ENCODE results near the gene MARCKSL1. TPM values are rescaled to one million over a fixed set of nuclear protein-coding genes. Genes with fewer than 3 reads are reported as not detected.

Gene MARCKSL1
- total and polyA plus RNA-seq, 4 donors: 13.0 to 29.5 (median 18.4) TPM

DNA sequence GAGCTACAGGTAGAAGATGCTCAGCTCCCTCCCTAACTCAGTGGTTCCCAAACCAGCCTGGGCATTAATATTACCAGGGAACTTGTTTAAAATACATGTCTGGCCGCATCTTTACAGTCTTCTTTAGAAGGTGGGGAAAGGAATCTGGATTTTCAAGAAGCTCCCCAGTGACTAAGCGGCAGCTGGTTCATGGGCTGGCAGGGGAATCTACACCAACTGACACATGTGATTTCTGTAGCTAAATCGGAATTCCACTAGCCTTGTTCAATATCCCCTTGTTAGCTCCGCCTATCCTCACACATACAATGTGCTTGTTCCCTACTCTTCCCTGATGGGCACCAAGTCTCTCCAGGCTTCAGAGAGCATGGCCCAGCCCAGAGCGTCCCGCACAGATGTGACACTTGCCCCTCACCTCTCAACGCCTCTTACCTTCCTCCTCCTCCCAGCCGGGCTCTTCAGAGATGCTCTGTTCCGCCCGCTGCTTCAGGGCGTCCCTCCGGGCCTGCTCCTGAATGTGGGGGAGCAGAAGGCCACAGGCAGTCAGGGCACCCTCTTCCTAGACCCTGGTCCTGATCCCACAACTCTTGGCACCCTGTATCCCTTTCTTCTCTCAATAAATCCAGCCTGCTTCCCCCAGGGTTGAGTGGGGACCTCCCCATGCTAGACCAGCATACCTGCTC lies 41.6 kb upstream of the MARCKSL1 start:
- TF ChIP-seq TAF1 (conservative IDR thresholded peaks at IDR 0.05) (no peak), NR2F2 (IDR thresholded peaks at IDR 0.05) (no peak), REST (IDR thresholded peaks at IDR 0.05) (no peak), ZBTB33 (IDR thresholded peaks at IDR 0.05) (no peak), FOXA1 (IDR thresholded peaks at IDR 0.05) (no peak), RXRA (IDR thresholded peaks at IDR 0.05) (no peak)
- TF ChIP-seq, protein P1, sequence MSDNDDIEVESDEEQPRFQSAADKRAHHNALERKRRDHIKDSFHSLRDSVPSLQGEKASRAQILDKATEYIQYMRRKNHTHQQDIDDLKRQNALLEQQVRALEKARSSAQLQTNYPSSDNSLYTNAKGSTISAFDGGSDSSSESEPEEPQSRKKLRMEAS (IDR thresholded peaks at IDR 0.05): no peak
- TF ChIP-seq, protein P2, sequence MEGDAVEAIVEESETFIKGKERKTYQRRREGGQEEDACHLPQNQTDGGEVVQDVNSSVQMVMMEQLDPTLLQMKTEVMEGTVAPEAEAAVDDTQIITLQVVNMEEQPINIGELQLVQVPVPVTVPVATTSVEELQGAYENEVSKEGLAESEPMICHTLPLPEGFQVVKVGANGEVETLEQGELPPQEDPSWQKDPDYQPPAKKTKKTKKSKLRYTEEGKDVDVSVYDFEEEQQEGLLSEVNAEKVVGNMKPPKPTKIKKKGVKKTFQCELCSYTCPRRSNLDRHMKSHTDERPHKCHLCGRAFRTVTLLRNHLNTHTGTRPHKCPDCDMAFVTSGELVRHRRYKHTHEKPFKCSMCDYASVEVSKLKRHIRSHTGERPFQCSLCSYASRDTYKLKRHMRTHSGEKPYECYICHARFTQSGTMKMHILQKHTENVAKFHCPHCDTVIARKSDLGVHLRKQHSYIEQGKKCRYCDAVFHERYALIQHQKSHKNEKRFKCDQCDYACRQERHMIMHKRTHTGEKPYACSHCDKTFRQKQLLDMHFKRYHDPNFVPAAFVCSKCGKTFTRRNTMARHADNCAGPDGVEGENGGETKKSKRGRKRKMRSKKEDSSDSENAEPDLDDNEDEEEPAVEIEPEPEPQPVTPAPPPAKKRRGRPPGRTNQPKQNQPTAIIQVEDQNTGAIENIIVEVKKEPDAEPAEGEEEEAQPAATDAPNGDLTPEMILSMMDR (IDR thresholded peaks at IDR 0.05; ENCODE audit: low read depth, low read length, missing input control): no peak
- H3K4me3 ChIP-seq (ENCODE audit: low read depth in 1 of 3, low read length in 3 of 3): no peak overlapping the region
- H3K36me3 ChIP-seq (ENCODE audit: control insufficient read depth in 4 of 4, insufficient read depth in 3 of 4, low read depth in 1 of 4, low read length in 3 of 4): peaks cover 9 to 93% (median 77%) of the 10 kb centered on the region in 4 donors
- no peaks in the 10 kb centered on the region for H3K9me3 ChIP-seq (ENCODE audit: control insufficient read depth in 4 of 4, low read length in 3 of 4)
- no peaks in the 10 kb centered on the region for H3K4me1 ChIP-seq (ENCODE audit: control insufficient read depth in 4 of 4, insufficient read depth in 4 of 4, low read length in 3 of 4)
- H3K27ac ChIP-seq (ENCODE audit: low read depth in 1 of 2, low read length in 2 of 2): no peak overlapping the region
- H3K27me3 ChIP-seq (ENCODE audit: control insufficient read depth in 4 of 4, insufficient read depth in 4 of 4, low read length in 3 of 4): no peaks in the 10 kb centered on the region
- DNase-seq (ENCODE audit: low spot score): no peak
- no peak overlapping the region for H3K9ac ChIP-seq (ENCODE audit: low read depth in 1 of 2, low read length in 2 of 2)
- WGBS: 97% methylated on average over 12 of the region's 12 CpGs

DNA sequence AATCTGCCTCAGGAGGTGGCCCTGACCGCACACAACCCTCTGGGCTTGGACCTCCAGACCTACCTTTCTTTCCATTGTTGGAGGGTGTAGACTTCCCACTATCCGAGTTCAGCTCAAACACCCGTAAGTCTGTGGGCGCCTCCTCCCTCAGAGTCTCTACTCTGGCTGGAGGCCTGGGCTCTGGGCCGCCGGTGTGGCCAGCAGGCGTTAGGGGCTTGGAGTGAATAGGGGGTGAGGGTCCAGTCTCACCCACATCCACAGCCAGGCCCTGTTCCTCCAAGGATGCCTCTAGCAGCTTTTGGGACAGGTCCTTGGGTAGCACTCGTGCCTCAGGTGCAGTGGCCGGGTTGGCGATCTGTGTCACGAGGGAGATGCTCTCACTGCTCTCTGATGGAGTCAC lies 40.2 kb upstream of the MARCKSL1 start:
- Histone ChIP-seq H3K4me1 (ENCODE audit: control insufficient read depth in 4 of 4, insufficient read depth in 4 of 4, low read length in 3 of 4) (no peaks in the 10 kb centered on the region), H3K4me3 (ENCODE audit: low read depth in 1 of 3, low read length in 3 of 3) (no peak overlapping the region), H3K9ac (ENCODE audit: low read depth in 1 of 2, low read length in 2 of 2) (no peak overlapping the region), H3K27me3 (ENCODE audit: control insufficient read depth in 4 of 4, insufficient read depth in 4 of 4, low read length in 3 of 4) (no peaks in the 10 kb centered on the region), H3K9me3 (ENCODE audit: control insufficient read depth in 4 of 4, low read length in 3 of 4) (no peaks in the 10 kb centered on the region), H3K27ac (ENCODE audit: low read depth in 1 of 2, low read length in 2 of 2) (no peak overlapping the region), H3K36me3 (ENCODE audit: control insufficient read depth in 4 of 4, insufficient read depth in 3 of 4, low read depth in 1 of 4, low read length in 3 of 4) (peaks cover 7 to 93% (median 79%) of the 10 kb centered on the region in 4 donors)
- 96% methylated on average over 11 of the region's 11 CpGs for WGBS
- no peak for DNase-seq (ENCODE audit: low spot score)
- no peak for TF ChIP-seq GABPA (IDR thresholded peaks at IDR 0.05 in 1 of 2, conservative IDR thresholded peaks at IDR 0.05 in 1 of 2)
- no peak for TF ChIP-seq HNF4G (IDR thresholded peaks at IDR 0.05)
- no peak for TF ChIP-seq REST (IDR thresholded peaks at IDR 0.05)
- TF ChIP-seq RAD21 (IDR thresholded peaks at IDR 0.05): no peak
- TF ChIP-seq EGR1 (IDR thresholded peaks at IDR 0.05; ENCODE audit: low read depth in 2 of 2): no peak
- no peak for TF ChIP-seq FOXA1 (IDR thresholded peaks at IDR 0.05)
- TF ChIP-seq YY1 (IDR thresholded peaks at IDR 0.05): no peak
- no peak for TF ChIP-seq RXRA (IDR thresholded peaks at IDR 0.05)
- no peak for TF ChIP-seq JUND (IDR thresholded peaks at IDR 0.05)
- no peak for TF ChIP-seq ZBTB33 (IDR thresholded peaks at IDR 0.05)
- TF ChIP-seq, protein P1 (IDR thresholded peaks at IDR 0.05): no peak

Measured in liver (tissue), 9 donors.